HepG2 (cell line): ENCODE results near the gene SLC22A7. TPM values are rescaled to one million over a fixed set of nuclear protein-coding genes. Genes with fewer than 3 reads are reported as not detected.

Experiments used
- AFF4 ChIP-seq: sonication (generic); formaldehyde crosslinking; IDR thresholded peaks from 2 replicates; pipeline ENCODE4 v1.4.0; 2020; ENCODE audit warnings: missing genetic modification reagents
- DDIT3 ChIP-seq: sonication (generic); formaldehyde crosslinking; IDR thresholded peaks from 2 replicates; pipeline ENCODE4 v1.4.0; 2020; ENCODE audit warnings: mild to moderate bottlenecking, missing genetic modification reagents
- ETV5 ChIP-seq: IDR thresholded peaks from 2 replicates; pipeline ENCODE4 v1.6.1; 2018; ENCODE audit warnings: missing biosample characterization, missing genetic modification reagents, inconsistent platforms, borderline replicate concordance
- FOXP1 ChIP-seq, 2 experiments: fragments of 450-650 bp in 1 of 2; IDR thresholded peaks; 2 replicates each; pipeline ENCODE4 v1.6.1; 2017 to 2018; ENCODE audit warnings: antibody characterized with exemption in 1 of 2
- HDAC1 ChIP-seq: sonication (generic); formaldehyde crosslinking; IDR thresholded peaks from 2 replicates; pipeline ENCODE4 v1.5.1; 2020; ENCODE audit warnings: mild to moderate bottlenecking, missing genetic modification reagents
- KDM6A ChIP-seq: IDR thresholded peaks from 2 replicates; pipeline ENCODE4 v1.6.1; 2016; ENCODE audit warnings: low read depth
- PAF1 ChIP-seq: IDR thresholded peaks from 2 replicates; pipeline ENCODE4 v1.6.1; 2016; ENCODE audit warnings: missing genetic modification reagents, missing compliant biosample characterization
- POLR2AphosphoS2 ChIP-seq: IDR thresholded peaks from 2 replicates; pipeline ENCODE4 v1.6.1; 2011; ENCODE audit warnings: low read depth, low read length, improper control_type of control experiment
- SMARCC2 ChIP-seq: fragments of 450-650 bp; IDR thresholded peaks from 2 replicates; pipeline ENCODE4 v1.6.1; 2017; ENCODE audit warnings: antibody characterized with exemption, mild to moderate bottlenecking
- SNAPC2 ChIP-seq: sonication (generic); formaldehyde crosslinking; IDR thresholded peaks from 2 replicates; pipeline ENCODE4 v1.8.1; 2022; ENCODE audit warnings: mild to moderate bottlenecking, missing genetic modification reagents
- USF2 ChIP-seq, 2 experiments: sonication (generic) in 1 of 2; formaldehyde crosslinking in 1 of 2; IDR thresholded peaks; 2 replicates each; pipeline versions ENCODE4 v1.5.1 to v1.6.1; 2011 to 2020; ENCODE audit warnings: borderline replicate concordance in 1 of 2, low read depth in 1 of 2, low read length in 1 of 2, mild to moderate bottlenecking in 1 of 2, missing genetic modification reagents in 1 of 2, moderate library complexity in 1 of 2
- ZNF136 ChIP-seq: sonication (generic); formaldehyde crosslinking; IDR thresholded peaks from 2 replicates; pipeline ENCODE4 v1.8.1; 2022; ENCODE audit warnings: low read depth, mild to moderate bottlenecking, moderate library complexity, missing genetic modification reagents
- ZNF20 ChIP-seq: sonication (generic); formaldehyde crosslinking; IDR thresholded peaks from 2 replicates; pipeline ENCODE4 v1.4.0; 2020; ENCODE audit warnings: mild to moderate bottlenecking, moderate library complexity, missing genetic modification reagents
- ZNF205 ChIP-seq: IDR thresholded peaks from 2 replicates; pipeline ENCODE4 v1.6.1; 2018; ENCODE audit warnings: missing biosample characterization, missing genetic modification reagents
- ZNF232 ChIP-seq: sonication (generic); formaldehyde crosslinking; IDR thresholded peaks from 2 replicates; pipeline ENCODE4 v1.4.0; 2020; ENCODE audit warnings: missing genetic modification reagents, borderline replicate concordance
- ZNF563 ChIP-seq: sonication (generic); formaldehyde crosslinking; IDR thresholded peaks from 2 replicates; pipeline ENCODE4 v1.8.0; 2022; ENCODE audit warnings: mild to moderate bottlenecking, moderate library complexity, missing genetic modification reagents
- ZNF670 ChIP-seq: sonication (generic); formaldehyde crosslinking; IDR thresholded peaks from 2 replicates; pipeline ENCODE4 v1.8.0; 2022; ENCODE audit warnings: mild to moderate bottlenecking, missing genetic modification reagents, borderline replicate concordance
- ZNF674 ChIP-seq: sonication (generic); formaldehyde crosslinking; IDR thresholded peaks from 2 replicates; pipeline ENCODE4 v1.5.0; 2020; ENCODE audit warnings: low read depth, mild to moderate bottlenecking, missing genetic modification reagents
- ZNF747 ChIP-seq: sonication (generic); formaldehyde crosslinking; IDR thresholded peaks from 2 replicates; pipeline ENCODE4 v1.8.1; 2023; ENCODE audit warnings: missing genetic modification reagents, mild to moderate bottlenecking, borderline replicate concordance
- polyA plus RNA-seq, 8 experiments: library from polyadenylated mRNA; depleted of rRNA in 3 of 8; stranded (reverse) in 7 of 8; unstranded in 1 of 8; fragments of >200 nt; fragmentation: Illumina TruSeq in 4 of 8; extraction: Trizol in 4 of 8; gene quantifications; 2 replicates each; pipeline versions ENCODE4 v1.2.1 to v1.2.3, GENCODE V29; 2011 to 2016; ENCODE audit warnings: low read depth in 4 of 8, missing spikeins in 1 of 8, mixed read lengths in 1 of 8; ENCODE audit not compliant: insufficient read depth in 1 of 8
- total RNA-seq, 5 experiments: library from RNA; depleted of rRNA; stranded (reverse); fragments of >200 nt; fragmentation: Illumina TruSeq; extraction: Trizol; gene quantifications; 2 replicates each; pipeline ENCODE4 v1.2.3, GENCODE V29; 2016; ENCODE audit warnings: low read depth in 1 of 5
- TF ChIP-seq, protein P1 (sequence below): sonication (generic); formaldehyde crosslinking; IDR thresholded peaks from 2 replicates; pipeline ENCODE4 v1.4.0; 2020; ENCODE audit warnings: missing genetic modification reagents, mild to moderate bottlenecking, borderline replicate concordance
- TF ChIP-seq, protein P2 (sequence below): sonication (generic); formaldehyde crosslinking; IDR thresholded peaks from 2 replicates; pipeline ENCODE4 v1.4.0; 2020; ENCODE audit warnings: missing genetic modification reagents

Gene SLC22A7
- total and polyA plus RNA-seq, 2 of the 13 experiments (the other 11 are each of a cell fraction or from before 2014, with no cell fraction given) = 5.3 to 22.6 TPM

DNA sequence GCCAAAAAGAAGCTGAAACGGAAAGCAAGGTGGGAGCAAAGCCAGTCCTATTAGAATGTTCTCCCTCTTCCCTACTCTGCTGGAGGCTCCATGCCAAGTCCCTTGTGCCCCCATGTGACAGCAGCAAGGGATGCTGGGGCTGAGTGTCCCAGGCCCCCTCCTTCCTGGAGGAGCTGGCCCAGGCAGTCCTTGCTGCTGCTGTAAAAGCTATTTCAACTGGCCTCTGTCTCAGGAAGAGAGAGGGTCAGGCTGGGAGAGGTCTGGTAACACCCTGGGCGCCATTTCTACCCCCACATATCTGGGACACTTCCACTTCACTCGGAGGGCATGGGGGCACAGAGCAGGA is 29.7 kb upstream of the SLC22A7 start (continued):
- TF ChIP-seq, protein P1, sequence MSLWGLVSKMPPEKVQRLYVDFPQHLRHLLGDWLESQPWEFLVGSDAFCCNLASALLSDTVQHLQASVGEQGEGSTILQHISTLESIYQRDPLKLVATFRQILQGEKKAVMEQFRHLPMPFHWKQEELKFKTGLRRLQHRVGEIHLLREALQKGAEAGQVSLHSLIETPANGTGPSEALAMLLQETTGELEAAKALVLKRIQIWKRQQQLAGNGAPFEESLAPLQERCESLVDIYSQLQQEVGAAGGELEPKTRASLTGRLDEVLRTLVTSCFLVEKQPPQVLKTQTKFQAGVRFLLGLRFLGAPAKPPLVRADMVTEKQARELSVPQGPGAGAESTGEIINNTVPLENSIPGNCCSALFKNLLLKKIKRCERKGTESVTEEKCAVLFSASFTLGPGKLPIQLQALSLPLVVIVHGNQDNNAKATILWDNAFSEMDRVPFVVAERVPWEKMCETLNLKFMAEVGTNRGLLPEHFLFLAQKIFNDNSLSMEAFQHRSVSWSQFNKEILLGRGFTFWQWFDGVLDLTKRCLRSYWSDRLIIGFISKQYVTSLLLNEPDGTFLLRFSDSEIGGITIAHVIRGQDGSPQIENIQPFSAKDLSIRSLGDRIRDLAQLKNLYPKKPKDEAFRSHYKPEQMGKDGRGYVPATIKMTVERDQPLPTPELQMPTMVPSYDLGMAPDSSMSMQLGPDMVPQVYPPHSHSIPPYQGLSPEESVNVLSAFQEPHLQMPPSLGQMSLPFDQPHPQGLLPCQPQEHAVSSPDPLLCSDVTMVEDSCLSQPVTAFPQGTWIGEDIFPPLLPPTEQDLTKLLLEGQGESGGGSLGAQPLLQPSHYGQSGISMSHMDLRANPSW (CRISPR knock-in tag) = no peak
- TF ChIP-seq AFF4 (CRISPR knock-in tag) = no peak
- TF ChIP-seq ZNF136 = no peak
- TF ChIP-seq ZNF563 (CRISPR knock-in tag) = no peak
- TF ChIP-seq SNAPC2 (CRISPR knock-in tag) = no peak
- TF ChIP-seq USF2 (IDR thresholded peaks at IDR 0.05; ENCODE audit: low read depth, low read length) = no peak
- TF ChIP-seq USF2 (CRISPR knock-in tag; IDR thresholded peaks at IDR 0.05; ENCODE audit: borderline replicate concordance) = no peak
- TF ChIP-seq POLR2AphosphoS2 = no peak
- TF ChIP-seq ZNF747 = 0 out of 2 replicates have a peak, but pooled peaks have one; percentile 6
- no peak for TF ChIP-seq KDM6A (CRISPR knock-in tag)
- 0 out of 2 replicates have a peak, but pooled peaks have one; percentile 14 for TF ChIP-seq ZNF20 (CRISPR knock-in tag)
- TF ChIP-seq ZNF232 (CRISPR knock-in tag) = no peak
- TF ChIP-seq FOXP1 (IDR thresholded peaks at IDR 0.05) = no peak
- no peak for TF ChIP-seq FOXP1 (CRISPR knock-in tag; IDR thresholded peaks at IDR 0.05)
- no peak for TF ChIP-seq SMARCC2
- no peak for TF ChIP-seq ZNF205 (CRISPR knock-in tag)
- no peak for TF ChIP-seq HDAC1 (CRISPR knock-in tag)
- TF ChIP-seq ZNF674 = no peak
- no peak for TF ChIP-seq ZNF670 (CRISPR knock-in tag)
- TF ChIP-seq ETV5 = no peak
- no peak for TF ChIP-seq PAF1
- no peak for TF ChIP-seq DDIT3
- TF ChIP-seq, protein P2, sequence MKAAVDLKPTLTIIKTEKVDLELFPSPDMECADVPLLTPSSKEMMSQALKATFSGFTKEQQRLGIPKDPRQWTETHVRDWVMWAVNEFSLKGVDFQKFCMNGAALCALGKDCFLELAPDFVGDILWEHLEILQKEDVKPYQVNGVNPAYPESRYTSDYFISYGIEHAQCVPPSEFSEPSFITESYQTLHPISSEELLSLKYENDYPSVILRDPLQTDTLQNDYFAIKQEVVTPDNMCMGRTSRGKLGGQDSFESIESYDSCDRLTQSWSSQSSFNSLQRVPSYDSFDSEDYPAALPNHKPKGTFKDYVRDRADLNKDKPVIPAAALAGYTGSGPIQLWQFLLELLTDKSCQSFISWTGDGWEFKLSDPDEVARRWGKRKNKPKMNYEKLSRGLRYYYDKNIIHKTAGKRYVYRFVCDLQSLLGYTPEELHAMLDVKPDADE (CRISPR knock-in tag) = no peak; the same call in 1 of the 2 replicates
